HepG2 (cell line): Measurements from ENCODE around the gene NOL4L. TPM values are rescaled to one million over a fixed set of nuclear protein-coding genes. Genes with fewer than 3 reads are reported as not detected.

Source experiments
- ATAC-seq: fragments of 200-7000 bp; cut with Tn5 transposase; 3 replicates; pipeline ENCODE4 v1.9.1; 2020; ENCODE audit warnings: mild to moderate bottlenecking, moderate library complexity
- BruUV-seq: library from RNA; stranded (reverse); fragments of 400-500 nt; replicated peaks from 2 replicates; lab custom pipeline; 2021; lab: Mats Ljungman, UMichigan
- CTCF ChIA-PET: fragments of 300-600 bp; formaldehyde crosslinking; extraction: SDS; loops from one replicate; lab custom pipeline; 2021; ENCODE audit warnings: low total read pairs, inconsistent platforms, low intra/inter-chr PET ratio; lab: Yijun Ruan, JAX
- POLR2A ChIA-PET: fragments of 350-600 bp; sonication (Branson Sonifier 250); formaldehyde crosslinking; loops from one replicate; lab custom pipeline; 2020; ENCODE audit warnings: antibody characterized with exemption, inconsistent platforms; lab: Yijun Ruan, JAX
- DNase-seq: peaks from one replicate; pipeline ENCODE4 v3.0.0-alpha.2; 2015; ENCODE audit warnings: low spot score
- FAIRE-seq: peaks from 3 replicates; lab custom pipeline; 2011; peaks lifted over from hg19 to GRCh38; lab: Jason Lieb, UNC
- H2AFZ ChIP-seq: one replicate; pipeline ENCODE4 v1.6.1; 2011; ENCODE audit warnings: low read length, inconsistent platforms
- H3K27ac ChIP-seq: fragments of 300-600 bp; 3 replicates; pipeline ENCODE4 v1.8.0; 2011; ENCODE audit warnings: mixed run types, mild to moderate bottlenecking, mixed read lengths, low read length, inconsistent platforms; ENCODE audit not compliant: insufficient read depth; ENCODE audit errors: extremely low read length
- H3K27me3 ChIP-seq, 2 experiments: fragments of 200-600 bp in 1 of 2; 2 replicates in 1 of 2; 3 replicates in 1 of 2; pipeline versions ENCODE4 v1.6.0 to v1.8.0; 2011; ENCODE audit warnings: low read length in 2 of 2, mild to moderate bottlenecking in 2 of 2, moderate library complexity in 2 of 2, inconsistent platforms in 1 of 2; ENCODE audit not compliant: insufficient read depth in 2 of 2, control insufficient read depth in 1 of 2
- H3K36me3 ChIP-seq, 2 experiments: fragments of 200-600 bp in 1 of 2; replicated peaks in 1 of 2; 2 replicates in 1 of 2; 3 replicates in 1 of 2; pipeline versions ENCODE4 v1.5.1 to v1.8.0; 2011; ENCODE audit warnings: low read length in 2 of 2, inconsistent platforms in 1 of 2; ENCODE audit not compliant: insufficient read depth in 2 of 2, control insufficient read depth in 1 of 2
- H3K4me1 ChIP-seq: 2 replicates; pipeline ENCODE4 v1.5.1; 2012; ENCODE audit warnings: low read length, inconsistent platforms; ENCODE audit not compliant: insufficient read depth
- H3K4me2 ChIP-seq: 2 replicates; pipeline ENCODE4 v1.6.0; 2011; ENCODE audit warnings: low read depth, low read length, inconsistent platforms
- H3K4me3 ChIP-seq, 3 experiments: fragments of 200-600 bp in 1 of 3; sonication (generic), shearing (Covaris generic) in 1 of 3; replicated peaks in 1 of 3; 2 replicates each; pipeline ENCODE4 v1.5.1; 2011 to 2016; ENCODE audit warnings: low read length in 3 of 3, inconsistent platforms in 2 of 3, low read depth in 2 of 3, mild to moderate bottlenecking in 2 of 3, control low read depth in 1 of 3, mixed read lengths in 1 of 3; ENCODE audit not compliant: insufficient read depth in 1 of 3
- H3K79me2 ChIP-seq: one replicate; pipeline ENCODE4 v1.6.1; 2011; ENCODE audit warnings: low read length, inconsistent platforms; ENCODE audit not compliant: insufficient read depth
- H3K9ac ChIP-seq: 2 replicates; pipeline ENCODE4 v1.6.0; 2011; ENCODE audit warnings: mild to moderate bottlenecking, low read depth, low read length, inconsistent platforms; ENCODE audit not compliant: insufficient read depth
- H3K9me3 ChIP-seq: 2 replicates; pipeline ENCODE4 v1.5.1; 2012; ENCODE audit warnings: mild to moderate bottlenecking, low read length
- H4K20me1 ChIP-seq: 2 replicates; pipeline ENCODE4 v1.6.0; 2011; ENCODE audit warnings: inconsistent platforms, mild to moderate bottlenecking, low read length, moderate library complexity; ENCODE audit not compliant: insufficient read depth
- FOXA1 ChIP-seq, 2 experiments: fragments of 450-650 bp in 1 of 2; sonication (generic) in 1 of 2; formaldehyde crosslinking in 1 of 2; IDR thresholded peaks; 2 replicates each; pipeline versions ENCODE4 v1.4.0 to v1.6.1; 2016 to 2020; ENCODE audit warnings: missing genetic modification reagents in 1 of 2
- GFI1 ChIP-seq: sonication (generic); formaldehyde crosslinking; IDR thresholded peaks from 2 replicates; pipeline ENCODE4 v1.5.0; 2020; ENCODE audit warnings: missing genetic modification reagents, mild to moderate bottlenecking, borderline replicate concordance
- HOXA3 ChIP-seq: sonication (generic); formaldehyde crosslinking; IDR thresholded peaks from 2 replicates; pipeline ENCODE4 v1.5.0; 2020; ENCODE audit warnings: missing genetic modification reagents
- IRF1 ChIP-seq: sonication (generic); formaldehyde crosslinking; IDR thresholded peaks from 2 replicates; pipeline ENCODE4 v1.4.0; 2020; ENCODE audit warnings: low read depth, mild to moderate bottlenecking, missing genetic modification reagents
- NFKB2 ChIP-seq: sonication (generic); formaldehyde crosslinking; IDR thresholded peaks from 2 replicates; pipeline ENCODE4 v1.4.0; 2020; ENCODE audit warnings: missing genetic modification reagents, borderline replicate concordance
- SNAI1 ChIP-seq: sonication (generic); formaldehyde crosslinking; IDR thresholded peaks from 2 replicates; pipeline ENCODE4 v1.5.0; 2020; ENCODE audit warnings: mild to moderate bottlenecking, missing genetic modification reagents, borderline replicate concordance
- TFDP2 ChIP-seq: sonication (generic); formaldehyde crosslinking; IDR thresholded peaks from 2 replicates; pipeline ENCODE4 v1.4.0; 2020; ENCODE audit warnings: missing genetic modification reagents
- ZBTB38 ChIP-seq: sonication (generic); formaldehyde crosslinking; IDR thresholded peaks from 2 replicates; pipeline ENCODE4 v1.5.1; 2020; ENCODE audit warnings: mild to moderate bottlenecking, missing genetic modification reagents
- ZHX1 ChIP-seq: sonication (generic); formaldehyde crosslinking; IDR thresholded peaks from 2 replicates; pipeline ENCODE4 v1.8.1; 2022; ENCODE audit warnings: low read depth, mild to moderate bottlenecking, missing genetic modification reagents
- ZNF691 ChIP-seq: sonication (generic); formaldehyde crosslinking; IDR thresholded peaks from 2 replicates; pipeline ENCODE4 v1.4.0; 2020; ENCODE audit warnings: missing genetic modification reagents, low read depth, mild to moderate bottlenecking, borderline replicate concordance
- WGBS: methylation state at CpG from one replicate; pipeline ENCODE4 v1.1.6; 2017; ENCODE audit warnings: low lambda C conversion rate; 5-methylcytosine and 5-hydroxymethylcytosine counted together
- in situ Hi-C: cut with HindIII; loops from 2 replicates; pipeline ENCODE4 v1.10.0; 2017; ENCODE audit warnings: low pct_unique_long_range_greater_than_20kb; ENCODE audit not compliant: extremely low pct_ligation_motif_present
- intact Hi-C: fragments of 100-400 bp; cut with micrococcal nuclease; formaldehyde crosslinking; loops from one replicate; pipeline ENCODE4 v1.10.0; 2022; ENCODE audit not compliant: unreplicated experiment
- polyA plus RNA-seq, 8 experiments: library from polyadenylated mRNA; depleted of rRNA in 3 of 8; stranded (reverse) in 7 of 8; unstranded in 1 of 8; fragments of >200 nt; fragmentation: Illumina TruSeq in 4 of 8; extraction: Trizol in 4 of 8; gene quantifications; 2 replicates each; pipeline versions ENCODE4 v1.2.1 to v1.2.3, GENCODE V29; 2011 to 2016; ENCODE audit warnings: low read depth in 4 of 8, missing spikeins in 1 of 8, mixed read lengths in 1 of 8; ENCODE audit not compliant: insufficient read depth in 1 of 8
- total RNA-seq, 5 experiments: library from RNA; depleted of rRNA; stranded (reverse); fragments of >200 nt; fragmentation: Illumina TruSeq; extraction: Trizol; gene quantifications; 2 replicates each; pipeline ENCODE4 v1.2.3, GENCODE V29; 2016; ENCODE audit warnings: low read depth in 1 of 5

NOL4L gene
- total and polyA plus RNA-seq, 2 of the 13 experiments (the other 11 are each of a cell fraction or from before 2014, with no cell fraction given) = 16.6 to 35.4 TPM

GRCh38 chr20:32580970-32581838 lies 3.9 kb downstream of the NOL4L start (continued):
- TF ChIP-seq NFKB2 (CRISPR knock-in tag) (0 out of 2 replicates have a peak, but pooled peaks have one; percentile 6), SNAI1 (CRISPR knock-in tag) (0 out of 2 replicates have a peak, but pooled peaks have one; percentile 1), TFDP2 (CRISPR knock-in tag) (peak; percentile 3; the same call in 1 of the 2 replicates), GFI1 (CRISPR knock-in tag) (no peak; the same call in 1 of the 2 replicates)

- H3K9ac ChIP-seq = peak overlapping the region; percentile 18; the same call in 1 of the 2 replicates
- intact Hi-C loops (loop anchor here (5.0 kb wide), 1 partner anchor 33 kb away; no protein-coding TSS in a partner anchor), in situ Hi-C loops (no loop called here)
- DNase-seq = no peak
- H3K27me3 ChIP-seq = no peaks in the 10 kb centered on the region; a peak in 2 of 5 replicates
- H3K9me3 ChIP-seq = no peaks in the 10 kb centered on the region
- peak overlapping the region; percentile 96 for H3K4me2 ChIP-seq
- H2AFZ ChIP-seq = no peak overlapping the region
- H3K4me1 ChIP-seq = peaks cover 42% of the 10 kb centered on the region
- no peak for FAIRE-seq
- peaks cover 14% of the 10 kb centered on the region for H3K79me2 ChIP-seq
- H3K4me3 ChIP-seq = peak overlapping the region in 1 of 3 experiments; percentile 97; a peak in 1 of 6 replicates
- H4K20me1 ChIP-seq = no peaks in the 10 kb centered on the region
- ATAC-seq = no peak
- POLR2A ChIA-PET = interaction anchor here (1.0 to 3.2 kb wide), 9 partner anchors 11 to 96 kb away, joined by 3 to 24 read pairs (median 7); no protein-coding TSS in a partner anchor
- H3K36me3 ChIP-seq = no peaks in the 10 kb centered on the region
- TSS peak; percentile 31 for BruUV-seq
- WGBS = 43% methylated on average over 21 of the region's 21 CpGs
- CTCF ChIA-PET = no interaction called here
- H3K27ac ChIP-seq = peak overlapping the region; percentile 84
- TF ChIP-seq TFDP2 (CRISPR knock-in tag) = peak; percentile 78
- TF ChIP-seq ZNF691 = no peak
- peak; percentile 48; the same call in 1 of the 2 replicates for TF ChIP-seq HOXA3 (CRISPR knock-in tag)
- no peak for TF ChIP-seq IRF1 (CRISPR knock-in tag)
- peak; percentile 68 for TF ChIP-seq ZBTB38 (CRISPR knock-in tag)
- TF ChIP-seq FOXA1 (IDR thresholded peaks at IDR 0.05) = no peak
- no peak for TF ChIP-seq FOXA1 (CRISPR knock-in tag; IDR thresholded peaks at IDR 0.05)
- TF ChIP-seq ZHX1 (CRISPR knock-in tag) = peak; percentile 46; the same call in 1 of the 2 replicates
Measured at GRCh38 chr20:32580219-32580969, 4.7 kb downstream of the NOL4L start.
